Measurements from ENCODE around the gene JARID2. TPM values are rescaled to one million over a fixed set of nuclear protein-coding genes. Genes with fewer than 3 reads are reported as not detected.

The JARID2 gene
- total RNA-seq, 1 donor from 2014 or later = 5.0 TPM

- no peaks in the 10 kb centered on the region for H3K36me3 ChIP-seq
- DNase-seq (ENCODE audit: low spot score in 2 of 2) = no peak
- intact Hi-C loops (cut with DNase I) = loop anchor here (2.0 to 10.0 kb wide), 4 partner anchors 231 to 1429 kb away; partner anchors contain the start of genes DTNBP1 and MCUR1
- peak overlapping the region; percentile 95 to 96 for H3K4me3 ChIP-seq
- H3K27ac ChIP-seq = peak overlapping the region; percentile 92 to 94
- no peaks in the 10 kb centered on the region for H3K9me3 ChIP-seq
- peaks cover 5 to 12% of the 10 kb centered on the region in 2 donors for H3K4me1 ChIP-seq
- H3K27me3 ChIP-seq = no peaks in the 10 kb centered on the region
- TF ChIP-seq, protein P1, sequence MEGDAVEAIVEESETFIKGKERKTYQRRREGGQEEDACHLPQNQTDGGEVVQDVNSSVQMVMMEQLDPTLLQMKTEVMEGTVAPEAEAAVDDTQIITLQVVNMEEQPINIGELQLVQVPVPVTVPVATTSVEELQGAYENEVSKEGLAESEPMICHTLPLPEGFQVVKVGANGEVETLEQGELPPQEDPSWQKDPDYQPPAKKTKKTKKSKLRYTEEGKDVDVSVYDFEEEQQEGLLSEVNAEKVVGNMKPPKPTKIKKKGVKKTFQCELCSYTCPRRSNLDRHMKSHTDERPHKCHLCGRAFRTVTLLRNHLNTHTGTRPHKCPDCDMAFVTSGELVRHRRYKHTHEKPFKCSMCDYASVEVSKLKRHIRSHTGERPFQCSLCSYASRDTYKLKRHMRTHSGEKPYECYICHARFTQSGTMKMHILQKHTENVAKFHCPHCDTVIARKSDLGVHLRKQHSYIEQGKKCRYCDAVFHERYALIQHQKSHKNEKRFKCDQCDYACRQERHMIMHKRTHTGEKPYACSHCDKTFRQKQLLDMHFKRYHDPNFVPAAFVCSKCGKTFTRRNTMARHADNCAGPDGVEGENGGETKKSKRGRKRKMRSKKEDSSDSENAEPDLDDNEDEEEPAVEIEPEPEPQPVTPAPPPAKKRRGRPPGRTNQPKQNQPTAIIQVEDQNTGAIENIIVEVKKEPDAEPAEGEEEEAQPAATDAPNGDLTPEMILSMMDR (IDR thresholded peaks at IDR 0.05) = no peak
Measured at GRCh38 chr6:15243910-15244619, 1.8 kb upstream of the JARID2 start.

DNA sequence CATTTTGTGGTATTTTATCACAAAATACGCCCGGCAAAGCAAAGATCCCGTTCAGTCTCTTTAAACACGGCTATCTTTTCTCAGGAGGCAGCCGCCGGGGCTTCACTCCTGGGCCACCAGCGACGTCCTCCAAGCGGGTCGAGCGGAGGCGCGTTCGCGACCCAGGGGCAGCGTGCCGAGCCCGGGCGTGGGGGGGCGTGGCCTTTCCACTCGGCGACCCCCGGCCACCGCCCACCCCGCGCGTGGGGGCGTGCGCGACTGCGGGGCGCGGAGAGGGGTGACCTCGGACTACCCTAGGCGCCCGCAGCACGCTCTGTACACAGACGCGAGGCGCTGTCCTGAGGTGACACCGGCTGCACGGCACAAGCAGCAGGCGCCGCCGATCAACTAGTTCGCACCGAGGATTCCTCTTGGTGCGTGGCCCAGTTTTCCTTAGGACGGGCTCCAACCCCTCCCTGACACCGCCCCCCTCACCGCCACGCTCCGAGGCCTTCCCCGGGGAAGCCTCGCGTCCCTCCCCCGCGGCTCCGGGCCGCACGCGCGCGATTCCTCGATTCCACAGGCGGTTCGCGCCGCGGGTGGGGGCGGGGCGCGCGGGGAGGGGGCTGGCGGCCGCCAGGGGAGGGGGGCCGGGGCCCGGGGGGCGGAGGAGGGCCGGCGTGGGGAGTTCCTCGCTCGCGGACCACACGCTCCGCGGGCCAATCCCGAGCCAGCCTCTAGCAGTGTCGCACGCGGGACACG is 1.1 kb upstream of the JARID2 start:
- DNase-seq (ENCODE audit: low spot score in 2 of 2) = peak; percentile 33 to 88
- H3K9me3 ChIP-seq = no peaks in the 10 kb centered on the region
- no peaks in the 10 kb centered on the region for H3K27me3 ChIP-seq
- peak overlapping the region; percentile 92 to 94 for H3K27ac ChIP-seq
- TF ChIP-seq, protein P1 (IDR thresholded peaks at IDR 0.05) = no peak
- intact Hi-C loops (cut with DNase I) = loop anchor here (2.0 to 10.0 kb wide), 7 partner anchors 230 to 1430 kb away; partner anchors contain the start of genes DTNBP1 and MCUR1
- no peaks in the 10 kb centered on the region for H3K36me3 ChIP-seq
- peak overlapping the region; percentile 95 to 96 for H3K4me3 ChIP-seq
- H3K4me1 ChIP-seq = peaks cover 0 to 8% of the 10 kb centered on the region in 2 donors

DNA sequence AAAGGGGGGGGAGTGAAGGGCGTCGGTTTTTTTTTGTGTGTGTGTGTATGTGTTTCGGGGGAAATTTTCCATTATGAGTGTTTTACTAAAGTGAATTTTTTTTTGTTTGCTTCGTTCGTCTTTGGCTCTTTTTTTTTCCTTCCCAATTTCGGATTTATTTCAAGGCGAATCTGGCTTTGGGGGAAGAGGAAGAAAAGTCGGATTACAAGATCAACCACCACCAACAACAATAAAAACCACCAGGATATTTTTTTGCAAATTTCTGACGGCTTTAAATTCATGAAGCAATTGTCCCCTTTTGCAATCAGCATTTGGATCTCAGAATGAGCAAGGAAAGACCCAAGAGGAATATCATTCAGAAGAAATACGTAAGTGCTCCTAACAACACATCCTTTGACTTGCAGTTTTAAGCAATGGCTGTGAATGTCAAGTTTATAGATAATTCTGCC is 372 bp downstream of the JARID2 start:
- Histone ChIP-seq H3K36me3 (no peaks in the 10 kb centered on the region), H3K9me3 (no peaks in the 10 kb centered on the region), H3K4me1 (peaks cover 0 to 8% of the 10 kb centered on the region in 2 donors), H3K27me3 (no peaks in the 10 kb centered on the region), H3K27ac (peak overlapping the region; percentile 92 to 94), H3K4me3 (peak overlapping the region; percentile 95 to 96)
- DNase-seq (ENCODE audit: low spot score in 2 of 2) = no peak
- TF ChIP-seq, protein P1 (IDR thresholded peaks at IDR 0.05) = no peak
- intact Hi-C loops (cut with DNase I) = loop anchor here (5.0 to 10.0 kb wide), 6 partner anchors 229 to 1431 kb away; partner anchors contain the start of gene MCUR1

- H3K36me3 ChIP-seq = no peaks in the 10 kb centered on the region
- H3K4me1 ChIP-seq = peaks cover 0 to 8% of the 10 kb centered on the region in 2 donors
- DNase-seq (ENCODE audit: low spot score in 2 of 2) = no peak
- no peaks in the 10 kb centered on the region for H3K27me3 ChIP-seq
- no peaks in the 10 kb centered on the region for H3K9me3 ChIP-seq
- H3K4me3 ChIP-seq = peak overlapping the region; percentile 95 to 96
- intact Hi-C loops (cut with DNase I) = loop anchor here (5.0 to 10.0 kb wide), 6 partner anchors 228 to 1432 kb away; partner anchors contain the start of gene MCUR1
- TF ChIP-seq, protein P1 (IDR thresholded peaks at IDR 0.05) = no peak
- H3K27ac ChIP-seq = peak overlapping the region in 1 of 2 donors; percentile 94
Measured at GRCh38 chr6:15246666-15247499, 1.0 kb downstream of the JARID2 start.

Data from ascending aorta (tissue), 2 donors.